ENCODE data around the gene DYNC2LI1.

Gene DYNC2LI1

DNA sequence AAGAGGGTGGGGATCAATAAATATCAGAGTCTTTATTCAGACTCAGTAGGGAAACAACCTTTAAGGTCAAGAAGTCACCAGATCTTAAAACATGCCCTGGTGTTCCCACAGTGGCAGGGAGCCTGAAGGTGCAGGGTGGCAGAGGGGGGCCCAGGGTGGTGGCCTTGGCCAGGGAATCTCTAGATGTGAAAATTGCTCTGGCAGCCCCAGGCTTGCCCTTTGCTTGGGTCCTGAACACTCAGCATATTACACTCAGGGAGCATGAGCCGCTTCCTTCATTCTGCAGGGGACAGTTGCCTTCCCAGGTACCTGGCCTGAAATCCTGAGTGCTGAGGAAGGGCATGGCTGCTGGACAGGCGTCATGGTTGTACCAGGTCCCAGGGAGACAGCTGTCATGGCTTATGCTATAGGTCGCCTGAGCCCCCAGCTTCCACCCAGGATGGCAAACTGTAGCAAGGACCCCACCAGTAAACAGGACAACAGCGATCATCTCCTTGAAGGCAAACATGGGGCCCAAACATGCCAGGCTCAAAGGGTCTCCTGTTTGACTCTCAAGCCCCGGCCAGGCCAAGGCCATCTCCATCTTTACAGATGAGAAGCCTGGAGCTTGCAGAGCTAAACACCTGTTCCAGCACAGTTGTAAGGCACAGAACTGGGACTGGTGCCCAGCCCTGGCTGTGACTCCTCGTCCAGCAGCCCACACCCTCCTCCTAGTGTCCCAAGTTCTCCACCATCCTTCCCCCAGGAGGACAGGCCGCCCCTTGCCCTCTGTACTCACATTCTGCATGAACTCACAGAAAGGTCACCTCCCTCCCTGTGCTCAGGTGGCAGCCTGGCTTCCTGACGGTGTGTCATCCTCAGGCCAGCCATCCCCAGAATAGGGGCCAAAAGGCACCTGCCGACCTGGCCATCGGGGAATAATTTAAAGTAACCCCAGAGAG, 79.6 kb downstream of the DYNC2LI1 start:
- TF ChIP-seq EGR1 (IDR thresholded peaks at IDR 0.05) (no peak), TEAD4 (IDR thresholded peaks at IDR 0.05) (no peak), TAF1 (IDR thresholded peaks at IDR 0.05; ENCODE audit: low read depth) (no peak)

DNA sequence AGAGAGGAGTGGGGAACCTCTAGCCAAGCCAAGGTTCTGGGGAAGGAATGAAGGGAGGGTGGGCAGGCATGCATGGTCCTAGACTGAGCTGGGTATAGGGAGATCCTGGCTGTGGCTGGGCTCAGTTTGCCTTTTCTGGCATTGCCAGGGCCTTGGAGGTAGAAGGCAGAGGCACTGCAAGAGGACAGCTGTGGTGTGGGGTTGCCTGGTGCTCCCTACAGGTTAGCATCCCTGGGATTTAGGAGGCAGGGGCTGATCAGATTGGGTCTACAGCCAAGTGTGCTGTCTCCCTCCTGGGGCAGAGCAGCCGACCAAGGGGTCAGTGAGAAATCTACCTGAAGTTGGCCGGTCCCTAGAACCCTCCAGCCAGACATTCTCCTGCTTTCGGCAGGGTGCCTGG, 80.8 kb downstream of the DYNC2LI1 start:
- no peak for TF ChIP-seq CEBPB (IDR thresholded peaks at IDR 0.05)
- TF ChIP-seq, protein P1, sequence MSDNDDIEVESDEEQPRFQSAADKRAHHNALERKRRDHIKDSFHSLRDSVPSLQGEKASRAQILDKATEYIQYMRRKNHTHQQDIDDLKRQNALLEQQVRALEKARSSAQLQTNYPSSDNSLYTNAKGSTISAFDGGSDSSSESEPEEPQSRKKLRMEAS (IDR thresholded peaks at IDR 0.05) = no peak
- TF ChIP-seq EGR1 (IDR thresholded peaks at IDR 0.05) = no peak
- no peak for TF ChIP-seq RAD21 (IDR thresholded peaks at IDR 0.05; ENCODE audit: low read depth)
- TF ChIP-seq, protein P2, sequence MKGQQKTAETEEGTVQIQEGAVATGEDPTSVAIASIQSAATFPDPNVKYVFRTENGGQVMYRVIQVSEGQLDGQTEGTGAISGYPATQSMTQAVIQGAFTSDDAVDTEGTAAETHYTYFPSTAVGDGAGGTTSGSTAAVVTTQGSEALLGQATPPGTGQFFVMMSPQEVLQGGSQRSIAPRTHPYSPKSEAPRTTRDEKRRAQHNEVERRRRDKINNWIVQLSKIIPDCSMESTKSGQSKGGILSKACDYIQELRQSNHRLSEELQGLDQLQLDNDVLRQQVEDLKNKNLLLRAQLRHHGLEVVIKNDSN (IDR thresholded peaks at IDR 0.05) = no peak
- TF ChIP-seq CREB1 (IDR thresholded peaks at IDR 0.05; ENCODE audit: low read depth) = no peak
- no peak for TF ChIP-seq TCF12 (IDR thresholded peaks at IDR 0.05; ENCODE audit: low read depth)
- no peak for TF ChIP-seq EP300 (IDR thresholded peaks at IDR 0.05; ENCODE audit: borderline replicate concordance)
- TF ChIP-seq, protein P3, sequence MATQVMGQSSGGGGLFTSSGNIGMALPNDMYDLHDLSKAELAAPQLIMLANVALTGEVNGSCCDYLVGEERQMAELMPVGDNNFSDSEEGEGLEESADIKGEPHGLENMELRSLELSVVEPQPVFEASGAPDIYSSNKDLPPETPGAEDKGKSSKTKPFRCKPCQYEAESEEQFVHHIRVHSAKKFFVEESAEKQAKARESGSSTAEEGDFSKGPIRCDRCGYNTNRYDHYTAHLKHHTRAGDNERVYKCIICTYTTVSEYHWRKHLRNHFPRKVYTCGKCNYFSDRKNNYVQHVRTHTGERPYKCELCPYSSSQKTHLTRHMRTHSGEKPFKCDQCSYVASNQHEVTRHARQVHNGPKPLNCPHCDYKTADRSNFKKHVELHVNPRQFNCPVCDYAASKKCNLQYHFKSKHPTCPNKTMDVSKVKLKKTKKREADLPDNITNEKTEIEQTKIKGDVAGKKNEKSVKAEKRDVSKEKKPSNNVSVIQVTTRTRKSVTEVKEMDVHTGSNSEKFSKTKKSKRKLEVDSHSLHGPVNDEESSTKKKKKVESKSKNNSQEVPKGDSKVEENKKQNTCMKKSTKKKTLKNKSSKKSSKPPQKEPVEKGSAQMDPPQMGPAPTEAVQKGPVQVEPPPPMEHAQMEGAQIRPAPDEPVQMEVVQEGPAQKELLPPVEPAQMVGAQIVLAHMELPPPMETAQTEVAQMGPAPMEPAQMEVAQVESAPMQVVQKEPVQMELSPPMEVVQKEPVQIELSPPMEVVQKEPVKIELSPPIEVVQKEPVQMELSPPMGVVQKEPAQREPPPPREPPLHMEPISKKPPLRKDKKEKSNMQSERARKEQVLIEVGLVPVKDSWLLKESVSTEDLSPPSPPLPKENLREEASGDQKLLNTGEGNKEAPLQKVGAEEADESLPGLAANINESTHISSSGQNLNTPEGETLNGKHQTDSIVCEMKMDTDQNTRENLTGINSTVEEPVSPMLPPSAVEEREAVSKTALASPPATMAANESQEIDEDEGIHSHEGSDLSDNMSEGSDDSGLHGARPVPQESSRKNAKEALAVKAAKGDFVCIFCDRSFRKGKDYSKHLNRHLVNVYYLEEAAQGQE (IDR thresholded peaks at IDR 0.05; ENCODE audit: low read depth) = no peak
- no peak for TF ChIP-seq FOXM1 (IDR thresholded peaks at IDR 0.05; ENCODE audit: borderline replicate concordance, low read depth)
- no peak for TF ChIP-seq ZBTB7A (IDR thresholded peaks at IDR 0.05; ENCODE audit: low read depth)
- TF ChIP-seq TAF1 (IDR thresholded peaks at IDR 0.05; ENCODE audit: low read depth) = no peak
- no peak for TF ChIP-seq NFIC (IDR thresholded peaks at IDR 0.05)
- no peak for TF ChIP-seq TEAD4 (IDR thresholded peaks at IDR 0.05)
- no peak for TF ChIP-seq YY1 (IDR thresholded peaks at IDR 0.05; ENCODE audit: low read depth)

DNA sequence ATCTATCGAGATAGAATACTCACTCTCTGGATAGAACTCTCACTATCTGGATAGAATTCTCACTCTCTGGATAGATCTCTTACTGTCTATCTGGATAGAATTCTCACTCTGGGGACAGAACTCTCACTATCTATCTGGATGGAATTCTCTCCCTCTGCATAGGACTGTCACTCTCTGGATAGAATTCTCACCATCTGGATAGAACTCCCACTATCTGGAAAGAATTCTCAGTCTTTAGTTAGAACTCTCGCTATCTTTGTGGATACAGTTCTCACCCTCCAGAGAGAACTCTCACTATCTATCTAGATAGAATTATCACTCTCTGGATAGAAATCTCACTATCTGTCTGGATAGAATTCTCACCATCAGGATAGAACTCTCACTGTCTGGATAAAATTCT, 81.5 kb downstream of the DYNC2LI1 start:
- TF ChIP-seq EGR1 (IDR thresholded peaks at IDR 0.05) = no peak
- TF ChIP-seq RAD21 (IDR thresholded peaks at IDR 0.05; ENCODE audit: low read depth) = no peak
- TF ChIP-seq TAF1 (IDR thresholded peaks at IDR 0.05; ENCODE audit: low read depth) = no peak
- no peak for TF ChIP-seq TEAD4 (IDR thresholded peaks at IDR 0.05)
- TF ChIP-seq, protein P1 (IDR thresholded peaks at IDR 0.05) = no peak
- TF ChIP-seq, protein P3 (IDR thresholded peaks at IDR 0.05; ENCODE audit: low read depth) = no peak
- no peak for TF ChIP-seq CREB1 (IDR thresholded peaks at IDR 0.05; ENCODE audit: low read depth)
- no peak for TF ChIP-seq FOXM1 (IDR thresholded peaks at IDR 0.05; ENCODE audit: borderline replicate concordance, low read depth)
- TF ChIP-seq, protein P2 (IDR thresholded peaks at IDR 0.05) = no peak
- TF ChIP-seq ZBTB7A (IDR thresholded peaks at IDR 0.05; ENCODE audit: low read depth) = no peak
- no peak for TF ChIP-seq CEBPB (IDR thresholded peaks at IDR 0.05)
- no peak for TF ChIP-seq YY1 (IDR thresholded peaks at IDR 0.05; ENCODE audit: low read depth)
